GM08714 (cell line): ENCODE measurements around the gene IRF5.
"Not testable (repeated sequence)": the region's sequence is repeated elsewhere in the genome, so short reads cannot be mapped to it uniquely, and the experiment has no call there.

ENCODE experiments used
- H3K4me3 ChIP-seq: fragments of 200-500 bp; sonication (Bioruptor generic); 2 replicates; pipeline ENCODE4 v1.5.1; 2014; ENCODE audit warnings: mild to moderate bottlenecking, low read length, inconsistent platforms
- ZNF274 ChIP-seq: IDR thresholded peaks from 2 replicates; pipeline ENCODE4 v1.6.1; 2012; ENCODE audit warnings: mild to moderate bottlenecking, low read depth, low read length

IRF5 gene

GRCh38 chr7:128963327-128963757 lies 25.6 kb downstream of the IRF5 start:
- no peak for TF ChIP-seq ZNF274
- H3K4me3 ChIP-seq = no peak overlapping the region

GRCh38 chr7:128968624-128969023 lies 30.9 kb downstream of the IRF5 start:
- no peak overlapping the region for H3K4me3 ChIP-seq
- no peak for TF ChIP-seq ZNF274

GRCh38 chr7:128974241-128974934 lies 36.7 kb downstream of the IRF5 start:
- H3K4me3 ChIP-seq = no peak overlapping the region
- TF ChIP-seq ZNF274 = no peak

GRCh38 chr7:128982105-128982504 lies 44.4 kb downstream of the IRF5 start:
- no peak for TF ChIP-seq ZNF274
- no peak overlapping the region for H3K4me3 ChIP-seq

- TF ChIP-seq ZNF274 = no peak
- H3K4me3 ChIP-seq = no peak overlapping the region
These were observed 47.9 kb downstream of the IRF5 start for GRCh38 chr7:128985660-128986059.

GRCh38 chr7:128986609-128987008 lies 48.9 kb downstream of the IRF5 start:
- TF ChIP-seq ZNF274 = no peak
- no peak overlapping the region for H3K4me3 ChIP-seq

- no peak overlapping the region for H3K4me3 ChIP-seq
- TF ChIP-seq ZNF274 = no peak
These were observed 50.6 kb downstream of the IRF5 start for GRCh38 chr7:128988372-128988771.

- TF ChIP-seq ZNF274 = no peak
- no peak overlapping the region for H3K4me3 ChIP-seq
These were observed 52.2 kb downstream of the IRF5 start for GRCh38 chr7:128989961-128990360.

- no peak overlapping the region for H3K4me3 ChIP-seq
- no peak for TF ChIP-seq ZNF274
These were observed 55.7 kb downstream of the IRF5 start for GRCh38 chr7:128993419-128993818.

GRCh38 chr7:128994560-128994959 lies 56.8 kb downstream of the IRF5 start:
- not testable (repeated sequence) for H3K4me3 ChIP-seq

GRCh38 chr7:128997181-128997580 lies 59.5 kb downstream of the IRF5 start:
- no peak overlapping the region for H3K4me3 ChIP-seq
- TF ChIP-seq ZNF274 = no peak
